Heart left ventricle (tissue), 13 donors: ENCODE measurements around the gene VAC14.

Experiments
- POLR2A ChIP-seq, 2 donors: fragments of 450-650 bp; IDR thresholded peaks; one replicate each; pipeline ENCODE4 v1.6.1; 2017; ENCODE audit warnings: antibody characterized with exemption in 2 of 2, mild to moderate bottlenecking in 2 of 2, moderate library complexity in 2 of 2
- TF ChIP-seq, protein P1 (sequence below), 12 donors: fragments of 200-600 bp; sonication (generic) in 4 of 12; IDR thresholded peaks; one replicate each; pipeline versions ENCODE4 v1.5.0 to v1.8.0; 2018 to 2022; ENCODE audit warnings: antibody characterized with exemption in 12 of 12, mild to moderate bottlenecking in 5 of 12
- donor health status: ischemic (EF 13 %, LVEDD 7.1; RV severe dilation, severe dysfunction).
- donor health status: DM: no; HTN: yes; CAD: no.
- donor health status: DM: no; HTN: no; CAD: no.
- donor health status: ischemic (EF 25% LVEDD 6.9; RV normal size, moderate dysfunction).
- donor health status: ischemic (EF 25% LVEDD 5.7; RV mildly dilated, moderate dysfunction).
- donor health status: ischemic (EF 35%, LVEDD 5.7; RV mildly dilated, moderate dysfunction).
- donor health status: nonischemic (EF 11% LVEDD 7.7; RV severe dilation, severe dysfunction).
- donor health status: DM: yes; HTN: yes; CAD: no.
- donor health status: PGD.
- donor health status: ischemic (EF 29% LVEDD 5.4; RV normal size, mild dysfunction).
- donor health status: nonischemic (EF 23%, LVEDD 6.1; RV moderate dilation, normal function).

GRCh38 chr16:70704586-70704985 is 96.4 kb downstream of the VAC14 start:
- TF ChIP-seq, protein P1, sequence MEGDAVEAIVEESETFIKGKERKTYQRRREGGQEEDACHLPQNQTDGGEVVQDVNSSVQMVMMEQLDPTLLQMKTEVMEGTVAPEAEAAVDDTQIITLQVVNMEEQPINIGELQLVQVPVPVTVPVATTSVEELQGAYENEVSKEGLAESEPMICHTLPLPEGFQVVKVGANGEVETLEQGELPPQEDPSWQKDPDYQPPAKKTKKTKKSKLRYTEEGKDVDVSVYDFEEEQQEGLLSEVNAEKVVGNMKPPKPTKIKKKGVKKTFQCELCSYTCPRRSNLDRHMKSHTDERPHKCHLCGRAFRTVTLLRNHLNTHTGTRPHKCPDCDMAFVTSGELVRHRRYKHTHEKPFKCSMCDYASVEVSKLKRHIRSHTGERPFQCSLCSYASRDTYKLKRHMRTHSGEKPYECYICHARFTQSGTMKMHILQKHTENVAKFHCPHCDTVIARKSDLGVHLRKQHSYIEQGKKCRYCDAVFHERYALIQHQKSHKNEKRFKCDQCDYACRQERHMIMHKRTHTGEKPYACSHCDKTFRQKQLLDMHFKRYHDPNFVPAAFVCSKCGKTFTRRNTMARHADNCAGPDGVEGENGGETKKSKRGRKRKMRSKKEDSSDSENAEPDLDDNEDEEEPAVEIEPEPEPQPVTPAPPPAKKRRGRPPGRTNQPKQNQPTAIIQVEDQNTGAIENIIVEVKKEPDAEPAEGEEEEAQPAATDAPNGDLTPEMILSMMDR (IDR thresholded peaks at IDR 0.05) = no peak
- no peak for TF ChIP-seq POLR2A (IDR thresholded peaks at IDR 0.05)
